Hematopoietic multipotent progenitor cell treated with erythropoietin and hydrocortisone succinate and interleukin-3 and kit ligand, for 6 days (in vitro differentiated cells): ENCODE results near the gene SERINC1.

Experiments
- DNase-seq: peaks from one replicate; pipeline ENCODE4 v3.0.0-alpha.2; 2015

SERINC1 gene

DNA sequence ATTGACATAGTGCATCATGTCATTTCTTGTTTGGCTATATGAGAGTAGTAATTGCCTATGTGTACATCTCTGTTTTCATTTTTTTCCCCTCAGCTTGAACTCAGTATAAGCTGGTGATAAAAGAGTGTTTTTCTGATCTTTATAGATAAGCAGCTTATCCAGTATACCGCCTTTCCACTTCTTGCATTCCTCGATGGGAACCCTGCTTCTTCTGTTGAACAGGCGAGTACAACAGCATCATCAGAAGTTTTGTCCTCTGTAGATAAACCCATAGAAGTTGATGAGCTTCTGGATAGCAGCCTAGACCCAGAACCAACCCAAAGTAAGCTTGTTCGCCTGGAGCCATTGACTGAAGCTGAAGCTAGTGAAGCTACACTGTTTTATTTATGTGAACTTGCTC lies 39.8 kb downstream of the SERINC1 start:
- DNase-seq: no peak

DNA sequence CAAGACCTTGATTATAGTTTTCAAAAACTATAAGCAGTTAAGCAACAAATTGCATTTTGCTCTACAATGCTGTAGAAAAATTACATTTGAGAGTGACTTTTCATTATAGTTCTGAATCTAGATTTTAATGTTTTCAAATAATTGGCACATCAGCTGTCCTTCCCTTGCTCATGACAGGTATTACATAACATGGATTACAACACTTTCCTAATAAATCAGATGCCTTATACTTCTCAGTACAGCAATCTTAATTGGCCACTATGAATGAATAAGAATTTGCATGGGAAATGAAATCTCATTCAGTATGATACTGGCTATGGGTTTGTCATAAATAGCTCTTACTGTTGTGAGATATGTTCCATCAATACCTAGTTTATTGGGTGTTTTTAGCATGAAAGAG lies 42.3 kb downstream of the SERINC1 start:
- DNase-seq: no peak

DNA sequence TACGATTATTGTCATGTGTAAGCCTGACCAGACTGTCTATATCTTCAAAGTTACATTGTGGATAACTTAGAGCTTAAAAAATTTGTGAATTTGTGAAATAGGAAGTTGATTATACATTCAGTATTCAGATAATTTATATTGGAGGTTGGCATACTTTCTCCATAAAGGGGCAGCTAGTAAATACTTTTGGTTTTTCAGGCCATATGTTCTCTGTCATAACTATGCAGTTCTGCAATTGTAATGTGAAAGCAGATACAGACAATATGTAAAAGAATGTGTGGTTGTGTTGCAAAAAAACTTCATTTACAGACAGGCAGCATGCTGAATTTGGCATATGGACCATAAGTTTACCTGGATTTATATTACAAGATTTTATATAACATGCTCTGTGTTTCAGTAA lies 42.8 kb downstream of the SERINC1 start:
- DNase-seq: no peak

DNA sequence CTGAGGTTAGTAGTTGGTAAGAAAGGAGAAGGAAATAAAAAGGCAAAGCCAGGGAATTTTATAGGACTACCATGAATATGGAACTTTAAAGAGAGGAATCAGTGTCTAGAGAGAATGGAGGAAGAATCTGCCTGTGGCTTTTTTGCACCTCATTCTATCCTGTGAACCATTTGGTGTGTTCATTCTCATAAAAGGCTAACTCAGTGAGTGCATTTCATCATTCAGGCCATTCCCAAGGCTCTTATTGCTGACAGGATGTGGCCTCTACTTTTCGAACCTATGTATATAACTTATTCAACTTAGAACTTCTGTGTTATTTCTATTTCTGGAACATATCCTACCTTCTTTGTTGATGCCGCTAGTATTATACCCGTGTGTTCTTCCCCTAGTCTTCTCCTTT lies 45.0 kb downstream of the SERINC1 start:
- no peak for DNase-seq

DNA sequence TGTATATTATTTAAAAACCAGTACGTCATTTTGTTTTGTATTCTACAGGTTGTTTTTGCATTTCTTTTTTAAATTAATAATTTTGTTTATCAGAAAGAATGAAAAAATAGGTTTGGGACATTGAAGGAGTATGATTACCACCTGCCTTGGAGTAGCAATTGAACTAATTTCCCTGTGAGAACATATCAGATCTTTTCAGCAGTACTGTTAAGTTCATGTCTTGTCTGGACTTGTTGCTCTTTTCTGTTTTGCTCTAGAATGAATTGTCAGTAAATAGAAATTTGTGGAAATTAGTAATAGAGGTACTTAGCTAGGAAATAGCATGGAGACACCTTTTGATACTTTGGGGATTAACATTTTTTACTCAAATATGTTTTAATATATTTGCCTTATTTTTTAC lies 47.9 kb downstream of the SERINC1 start:
- no peak for DNase-seq

DNA sequence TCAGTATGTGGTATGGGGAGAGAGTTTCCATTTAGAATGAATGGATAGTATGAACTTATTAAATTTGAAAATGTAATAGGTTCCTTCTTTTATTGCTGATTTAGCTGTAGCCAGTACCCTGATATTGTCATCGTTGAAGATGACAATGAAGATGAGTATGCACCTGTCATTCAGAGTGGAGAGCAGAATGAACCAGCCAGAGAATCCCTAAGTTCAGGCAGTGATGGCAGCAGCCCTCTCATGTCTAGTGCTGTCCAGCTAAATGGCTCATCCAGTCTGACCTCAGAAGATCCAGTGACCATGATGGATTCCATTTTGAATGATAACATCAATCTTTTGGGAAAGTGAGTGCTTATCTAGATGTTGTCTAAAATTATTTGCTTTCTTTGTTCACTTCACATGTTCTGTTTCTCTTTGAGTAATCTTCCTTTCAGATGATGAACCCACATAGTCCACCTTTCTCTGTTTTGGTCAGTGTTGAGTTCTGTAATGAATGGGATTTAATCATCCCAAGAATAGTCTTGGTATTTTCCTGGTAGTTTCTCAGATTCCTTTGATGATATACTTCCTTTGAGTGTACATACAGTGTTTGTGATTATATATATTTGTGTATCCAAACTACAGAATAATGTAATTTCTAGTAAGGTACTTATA lies 48.9 kb downstream of the SERINC1 start:
- no peak for DNase-seq

DNA sequence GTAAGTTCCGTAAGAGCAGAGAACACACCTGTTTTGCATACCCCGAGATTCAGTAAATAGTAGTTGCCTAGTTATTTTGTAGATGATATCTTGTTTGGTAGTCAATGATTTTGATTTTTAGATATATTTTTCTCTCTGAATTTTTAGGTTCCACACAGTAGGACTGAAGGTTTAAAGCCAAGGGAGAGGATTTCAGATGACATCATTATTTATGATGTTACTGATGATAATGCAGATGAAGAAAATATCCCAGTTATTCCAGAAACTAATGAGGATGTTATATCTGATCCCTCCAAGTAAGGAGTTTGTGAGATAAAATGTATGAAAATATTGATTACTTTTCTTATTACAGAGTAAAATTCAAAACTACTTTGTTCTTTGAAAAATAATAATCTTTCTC lies 49.6 kb downstream of the SERINC1 start:
- no peak for DNase-seq

DNA sequence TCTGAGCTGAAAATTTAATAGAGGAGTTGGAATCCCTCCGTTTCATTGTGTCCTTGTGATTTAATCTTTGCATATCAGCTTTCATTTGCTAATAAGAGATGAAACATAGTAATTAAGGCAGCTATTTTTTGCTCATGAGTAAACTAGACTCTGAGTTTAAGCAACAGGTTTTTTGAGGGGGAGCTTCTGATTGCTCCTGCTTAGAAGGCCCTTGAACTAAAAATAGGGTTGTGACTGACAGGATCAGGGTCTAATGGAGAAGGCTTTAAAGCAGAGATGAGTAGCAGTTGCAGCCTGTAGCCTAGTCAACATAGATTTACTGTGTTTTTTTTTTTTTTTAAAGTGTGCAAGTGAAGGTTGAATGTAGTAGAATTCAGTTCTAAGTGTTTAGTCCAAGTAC lies 54.8 kb downstream of the SERINC1 start:
- DNase-seq: no peak

DNA sequence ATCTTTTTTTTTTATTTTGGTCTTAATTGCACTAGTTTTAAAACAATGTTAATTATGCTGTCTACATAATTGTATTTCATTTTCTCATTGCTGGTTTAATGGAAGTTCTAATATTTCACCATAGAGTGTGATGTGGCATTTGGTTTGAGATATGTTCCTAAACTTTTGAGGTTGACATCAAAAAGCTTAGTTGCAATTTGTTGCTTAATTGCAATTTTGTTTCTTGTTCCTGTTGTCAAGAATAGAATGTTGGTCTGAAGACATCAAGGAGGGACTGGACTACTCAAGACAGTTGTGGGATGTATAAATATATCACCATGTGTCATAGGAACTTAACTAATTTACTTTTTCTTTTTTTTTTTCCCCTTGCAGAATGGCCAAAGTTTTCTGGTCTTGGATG lies 59.6 kb downstream of the SERINC1 start:
- no peak for DNase-seq

DNA sequence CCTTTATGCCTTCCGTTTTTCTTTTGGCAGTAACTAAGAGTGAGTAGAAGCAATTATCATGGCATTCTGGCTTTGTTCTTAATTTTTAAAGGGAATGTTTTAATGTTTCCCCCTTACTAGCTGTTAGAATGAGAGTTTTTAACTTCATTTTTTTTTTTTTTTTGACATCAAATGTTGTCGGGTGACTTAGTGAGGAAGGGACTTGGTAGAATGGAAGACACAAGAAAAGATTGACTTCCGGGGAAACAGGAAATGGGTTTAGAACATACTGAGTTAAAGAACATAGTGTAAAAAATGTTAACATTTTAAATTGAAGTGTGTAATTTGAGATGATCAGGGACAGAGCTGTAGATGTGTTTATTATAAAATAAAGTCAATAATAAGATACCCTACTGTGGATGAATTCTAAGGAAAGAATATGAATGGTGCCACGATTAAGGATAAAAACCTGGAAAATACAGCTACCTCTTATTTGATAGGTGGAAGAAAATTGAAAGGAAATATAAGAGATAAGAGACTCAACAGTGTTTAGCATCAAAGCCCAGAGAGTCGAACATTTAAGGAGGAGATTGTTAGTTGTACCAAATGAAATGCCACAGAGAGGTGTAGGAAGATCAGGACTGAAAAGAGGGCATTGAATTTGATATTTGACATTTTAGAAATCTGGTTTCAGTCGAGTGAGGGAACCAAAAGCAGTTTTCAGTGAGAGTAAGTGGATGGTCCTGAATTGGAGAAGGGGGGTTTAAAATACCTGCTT lies 62.7 kb downstream of the SERINC1 start:
- DNase-seq: no peak

DNA sequence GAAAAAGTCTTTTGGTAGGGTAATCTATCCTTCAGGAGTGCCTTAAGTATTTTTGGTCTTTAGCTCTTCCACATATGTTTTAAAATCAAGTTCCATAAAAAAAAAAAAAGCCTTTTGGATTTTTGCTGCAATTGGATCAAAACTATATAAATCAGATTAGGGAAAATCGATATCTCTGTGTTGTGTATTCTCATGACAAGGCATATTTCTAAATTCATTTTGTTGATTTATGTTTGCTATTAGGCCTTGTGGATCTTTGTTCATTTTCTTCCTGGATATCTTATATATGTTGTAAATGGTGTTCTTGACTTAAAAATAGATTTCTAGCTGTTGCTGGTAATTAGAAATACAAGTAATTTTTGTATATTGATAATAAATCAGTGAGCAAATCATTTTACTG lies 63.4 kb downstream of the SERINC1 start:
- no peak for DNase-seq

DNA sequence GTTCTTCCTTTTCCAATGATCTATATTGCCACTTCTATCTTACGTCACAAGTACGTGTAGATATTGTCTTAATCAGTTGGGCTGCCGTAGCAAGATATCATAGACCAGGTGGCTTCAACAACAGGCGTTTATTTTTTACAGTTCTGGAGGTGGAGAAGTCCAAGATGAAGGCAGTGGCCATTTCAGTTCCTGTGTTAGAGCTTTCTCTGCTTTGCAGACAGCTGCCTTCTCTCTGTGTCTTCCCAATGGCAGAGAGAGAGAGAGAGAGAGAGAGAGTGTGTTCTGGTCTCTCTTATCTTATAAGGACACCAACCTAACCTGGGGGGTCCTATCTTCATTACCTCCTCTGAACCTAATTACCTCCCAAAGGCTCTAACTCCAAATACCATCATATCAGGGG lies 63.9 kb downstream of the SERINC1 start:
- DNase-seq: peak; percentile 17

DNA sequence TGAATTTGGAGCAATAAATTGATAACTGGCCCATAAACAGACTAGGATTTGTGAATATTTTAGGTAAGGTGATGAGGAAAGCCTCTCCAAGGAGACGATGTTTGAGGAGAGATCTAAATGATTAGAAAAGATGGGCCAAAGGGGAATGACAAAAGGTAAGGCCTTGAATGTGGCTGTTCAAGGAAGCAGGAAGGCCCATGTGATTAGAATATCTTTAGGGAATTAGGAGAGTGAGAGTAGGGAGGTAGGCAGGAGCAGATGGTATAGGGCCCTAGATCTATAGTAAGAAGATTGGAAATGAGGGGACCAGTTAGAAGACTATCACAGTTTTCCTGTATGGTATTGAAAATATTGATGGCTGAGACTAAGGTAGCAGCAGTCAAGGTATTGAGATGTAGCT lies 65.4 kb downstream of the SERINC1 start:
- no peak for DNase-seq

DNA sequence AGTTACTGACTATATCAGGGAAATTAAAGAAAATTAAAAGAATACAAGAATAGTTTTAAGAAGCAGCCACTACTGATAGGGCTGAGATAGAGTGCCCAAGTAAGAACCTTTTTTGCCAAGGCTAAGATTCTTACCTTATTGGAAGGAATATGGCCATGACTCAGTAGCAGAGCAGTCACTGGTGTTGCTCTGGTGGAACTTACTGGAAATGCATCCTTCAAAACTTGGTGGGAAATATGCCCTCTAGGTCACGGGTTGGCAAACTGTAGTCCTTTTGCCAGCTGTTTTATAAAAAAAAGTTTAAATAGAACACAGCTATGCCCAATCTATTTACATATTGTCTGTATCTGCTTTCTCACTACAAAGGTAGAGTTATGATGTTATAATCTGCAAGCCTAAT lies 66.2 kb downstream of the SERINC1 start:
- DNase-seq: peak; percentile 20

DNA sequence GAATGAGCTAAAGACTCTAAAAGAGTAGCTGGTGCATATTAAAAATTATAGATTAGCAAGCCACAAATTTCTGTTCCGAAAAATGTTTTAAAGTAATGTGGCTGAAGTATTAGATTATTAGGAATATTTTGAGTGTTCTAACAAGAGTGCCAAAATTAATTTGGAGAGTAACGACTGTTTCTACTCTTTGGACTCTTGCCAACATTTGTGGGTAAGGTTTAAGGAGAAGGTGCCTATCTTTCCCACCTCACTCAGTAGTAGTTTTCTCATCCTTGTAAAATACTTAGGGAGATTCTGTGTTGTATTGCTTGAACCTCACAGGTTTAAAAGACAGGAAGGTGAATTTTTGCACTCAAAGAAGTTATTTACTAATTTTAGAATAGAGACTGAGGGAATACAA lies 67.2 kb downstream of the SERINC1 start:
- peak; percentile 79 for DNase-seq

DNA sequence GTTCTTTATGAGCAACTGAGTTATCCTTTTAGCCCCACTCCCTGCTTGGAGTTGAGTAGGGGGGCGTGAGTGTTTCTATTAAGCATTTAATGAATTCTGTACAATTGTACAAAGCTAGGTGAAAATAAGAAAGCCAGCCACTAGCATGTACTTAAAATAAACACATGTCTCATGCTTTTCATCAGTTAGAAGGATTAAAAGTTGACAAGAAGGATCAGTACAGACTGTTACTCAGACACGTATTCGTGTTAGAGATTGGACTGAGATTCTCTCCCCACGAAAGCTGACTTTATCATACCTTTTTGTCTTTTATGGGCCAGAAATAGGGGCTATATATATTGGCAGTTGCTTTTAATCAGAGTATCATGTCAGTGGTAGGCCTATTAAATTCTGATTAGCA lies 70.5 kb downstream of the SERINC1 start:
- DNase-seq: no peak

DNA sequence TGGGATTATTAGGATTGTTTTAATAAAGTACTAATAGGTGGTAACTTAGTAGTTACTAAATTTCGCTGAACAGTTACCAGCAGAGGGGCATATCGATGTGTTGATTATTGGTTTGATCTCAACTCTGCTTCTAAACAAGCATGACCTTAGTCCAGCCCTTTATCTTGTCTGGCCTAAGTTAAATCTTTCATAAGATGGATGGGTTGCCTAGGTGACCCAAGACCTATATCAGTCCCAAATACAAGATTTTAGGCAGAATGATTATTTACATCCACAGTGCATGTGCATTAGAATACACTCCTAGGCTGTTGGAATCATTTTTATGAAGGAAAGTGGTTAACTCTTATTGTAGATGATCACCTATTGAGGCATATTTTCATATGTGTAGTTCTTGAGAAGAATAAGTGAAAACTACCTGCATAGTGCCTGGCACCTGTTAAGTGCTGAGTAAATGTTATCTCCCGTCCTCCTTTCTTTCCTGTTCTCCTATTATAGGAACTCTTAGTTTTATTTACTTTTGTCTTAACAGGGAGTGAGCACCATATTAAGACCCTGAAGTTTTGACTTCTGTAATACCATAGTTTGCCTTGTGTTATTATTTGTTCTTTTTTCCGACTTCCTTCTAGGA lies 71.0 kb downstream of the SERINC1 start:
- peak; percentile 54 for DNase-seq

DNA sequence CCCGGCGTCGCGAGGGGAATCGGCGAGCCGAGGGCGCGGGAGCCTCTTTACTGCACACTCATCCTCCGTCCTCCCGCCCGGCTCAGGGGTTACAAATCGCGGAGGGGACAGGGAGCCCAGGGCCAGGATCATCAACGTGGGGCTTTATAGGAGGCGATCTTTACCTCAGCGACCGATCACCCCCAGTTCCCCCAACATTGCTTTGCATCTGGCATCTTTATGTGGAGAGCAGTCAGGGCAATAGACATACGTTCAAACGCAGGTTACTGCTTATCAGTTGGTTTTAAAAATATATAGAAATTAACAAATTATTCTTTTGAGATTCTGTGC lies 71.5 kb downstream of the SERINC1 start:
- peak; percentile 53 for DNase-seq

DNA sequence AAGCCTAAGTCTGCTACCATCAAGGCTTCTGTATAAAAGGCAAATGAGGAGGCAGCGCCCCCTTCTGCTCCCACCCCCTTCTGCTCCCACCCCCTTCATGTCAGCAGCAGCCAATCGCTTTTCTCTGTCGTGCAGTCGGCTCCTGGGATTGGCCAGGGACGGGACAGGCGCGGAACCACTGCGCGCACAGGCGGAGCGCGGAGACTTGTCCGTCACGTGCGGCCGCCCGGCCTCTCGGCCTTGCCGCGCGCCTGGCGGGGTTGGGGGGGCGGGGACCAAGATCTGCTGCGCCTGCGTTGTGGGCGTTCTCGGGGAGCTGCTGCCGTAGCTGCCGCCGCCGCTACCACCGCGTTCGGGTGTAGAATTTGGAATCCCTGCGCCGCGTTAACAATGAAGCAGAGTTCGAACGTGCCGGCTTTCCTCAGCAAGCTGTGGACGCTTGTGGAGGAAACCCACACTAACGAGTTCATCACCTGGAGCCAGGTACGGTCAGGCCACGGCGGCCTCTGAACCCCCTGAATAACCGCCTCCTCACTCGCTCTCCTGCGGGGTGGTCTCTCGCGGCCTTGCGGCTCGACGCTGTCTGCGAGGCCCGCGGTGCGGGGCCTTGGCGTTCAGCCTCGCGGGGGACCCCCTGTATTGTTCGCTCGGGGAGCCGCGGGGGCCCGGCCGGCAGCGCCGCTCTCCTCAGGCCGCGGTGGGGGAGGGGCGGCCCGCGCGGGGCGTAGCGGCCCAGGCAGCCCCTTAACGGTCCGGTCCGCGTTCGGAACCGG lies 72.1 kb downstream of the SERINC1 start, which contains the start of gene HSF2:
Gene HSF2 (plus strand): TSS at position 305 of the 773 bp plus-strand sequence. CDS start 86 bp downstream, at position 391.
- peak; percentile 98 for DNase-seq

DNA sequence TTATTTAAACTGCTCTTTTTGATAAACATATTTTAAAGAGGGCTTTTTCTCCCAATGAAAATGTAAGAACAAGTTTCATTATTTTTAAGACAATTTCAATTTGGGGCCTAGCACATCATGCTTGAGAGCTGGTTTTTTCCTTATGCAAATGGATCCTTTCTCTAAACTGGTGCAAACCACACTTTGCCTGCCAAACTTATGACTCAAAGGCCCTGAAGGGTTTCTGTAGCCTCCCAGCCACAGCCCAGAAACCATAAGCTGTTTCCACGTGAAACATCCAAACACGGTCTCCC lies 72.6 kb downstream of the SERINC1 start:
- no peak for DNase-seq

DNA sequence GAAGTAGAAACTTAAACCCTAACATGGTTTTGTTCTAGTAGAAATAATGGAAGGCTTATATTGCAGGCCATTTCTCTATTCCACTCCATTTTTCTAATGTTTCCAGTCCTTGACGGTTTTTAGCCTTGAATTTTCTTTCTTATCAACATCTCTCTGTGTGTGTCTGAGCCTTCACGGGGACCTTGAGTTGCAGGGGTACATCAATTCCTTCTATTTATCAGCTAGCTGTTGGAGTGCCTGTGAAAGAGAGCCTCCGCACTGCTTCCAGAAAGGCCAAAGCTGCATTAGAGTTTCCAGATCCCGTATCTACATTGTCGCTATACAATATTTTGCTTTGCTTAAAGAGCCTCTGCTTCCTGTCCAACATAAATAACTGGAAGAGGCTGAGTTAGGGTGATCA lies 77.6 kb downstream of the SERINC1 start:
- no peak for DNase-seq

DNA sequence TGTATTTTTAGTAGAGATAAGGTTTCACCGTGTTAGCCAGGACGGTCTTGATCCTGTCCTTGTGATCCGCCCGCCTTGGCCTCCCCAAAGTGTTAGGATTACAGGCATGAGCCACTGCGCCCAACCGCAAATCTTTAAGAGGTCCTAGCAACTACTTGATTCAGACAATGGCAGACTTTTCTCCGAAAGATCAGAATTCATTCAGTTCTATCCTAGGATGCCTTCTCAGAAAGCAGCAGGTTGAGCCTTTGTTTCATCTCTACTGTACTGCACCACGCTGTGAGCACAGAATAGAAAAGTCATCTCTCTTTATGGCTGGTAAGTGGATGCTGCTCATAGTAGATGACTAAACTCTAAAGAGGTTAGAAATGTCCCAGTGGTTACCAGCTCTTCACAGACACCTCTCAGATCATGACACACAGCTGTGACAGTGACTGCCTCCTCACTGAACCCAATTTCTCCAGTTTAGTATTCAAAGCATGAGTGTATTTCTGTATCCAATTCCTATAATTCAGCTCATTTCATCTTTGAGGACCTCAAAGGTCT lies 78.2 kb downstream of the SERINC1 start:
- DNase-seq: no peak
